Putamen (tissue), 1 donor: ENCODE data around the gene EFCAB8.
"Not testable (repeated sequence)": the region's sequence is repeated elsewhere in the genome, so short reads cannot be mapped to it uniquely, and the experiment has no call there.

Experiments
- DNase-seq: peaks from one replicate; pipeline ENCODE4 v3.0.0-alpha.2; 2016; ENCODE audit warnings: low spot score

Gene EFCAB8

GRCh38 chr20:32912688-32913087, 54.0 kb downstream of the EFCAB8 start:
- DNase-seq, result no peak

DNA sequence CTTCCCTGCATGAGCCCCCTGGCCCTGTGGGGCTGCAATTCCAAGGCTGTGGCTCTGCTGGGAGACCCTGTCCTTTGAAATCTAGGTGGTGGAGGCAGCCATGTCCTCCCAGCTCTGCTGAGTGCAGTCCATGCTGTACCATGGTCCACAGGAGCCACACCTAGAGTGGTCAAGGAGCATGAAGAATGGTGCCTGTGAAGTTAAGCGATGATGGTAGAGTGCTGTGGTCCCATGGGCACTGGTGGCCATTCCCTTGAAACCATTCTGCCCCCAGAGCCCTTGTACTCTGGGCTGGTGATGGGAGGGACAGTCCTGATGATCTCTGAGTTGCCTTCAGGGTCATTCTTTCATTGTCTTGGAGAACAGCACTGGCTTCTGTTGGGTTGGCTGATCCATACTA, 55.3 kb downstream of the EFCAB8 start:
- DNase-seq, result no peak

GRCh38 chr20:32917191-32917950, 58.6 kb downstream of the EFCAB8 start:
- DNase-seq, result no peak

GRCh38 chr20:32918296-32918695, 59.6 kb downstream of the EFCAB8 start:
- DNase-seq, result no peak

DNA sequence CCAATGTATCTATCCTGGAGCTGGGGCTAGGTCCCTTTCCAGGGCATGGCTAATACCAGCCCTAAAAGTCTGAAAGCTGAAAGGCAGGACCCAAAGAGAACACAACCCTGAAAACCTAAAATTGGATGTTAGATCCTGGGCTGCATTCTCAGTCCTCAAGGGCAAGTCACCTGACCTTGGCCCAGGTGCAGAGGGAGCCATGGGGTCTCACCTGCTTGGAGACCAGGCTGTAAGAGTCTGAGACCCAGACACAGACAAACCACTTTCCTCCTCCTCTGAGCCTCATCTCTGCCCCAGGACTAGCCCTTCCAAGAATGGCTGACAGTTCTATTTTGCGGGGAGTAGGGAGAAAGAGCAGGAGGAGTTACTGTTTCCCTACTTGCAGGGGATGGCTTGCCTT, 60.0 kb downstream of the EFCAB8 start:
- DNase-seq, result no peak

- DNase-seq, result no peak
Measured at GRCh38 chr20:32920066-32920465, 61.3 kb downstream of the EFCAB8 start.

DNA sequence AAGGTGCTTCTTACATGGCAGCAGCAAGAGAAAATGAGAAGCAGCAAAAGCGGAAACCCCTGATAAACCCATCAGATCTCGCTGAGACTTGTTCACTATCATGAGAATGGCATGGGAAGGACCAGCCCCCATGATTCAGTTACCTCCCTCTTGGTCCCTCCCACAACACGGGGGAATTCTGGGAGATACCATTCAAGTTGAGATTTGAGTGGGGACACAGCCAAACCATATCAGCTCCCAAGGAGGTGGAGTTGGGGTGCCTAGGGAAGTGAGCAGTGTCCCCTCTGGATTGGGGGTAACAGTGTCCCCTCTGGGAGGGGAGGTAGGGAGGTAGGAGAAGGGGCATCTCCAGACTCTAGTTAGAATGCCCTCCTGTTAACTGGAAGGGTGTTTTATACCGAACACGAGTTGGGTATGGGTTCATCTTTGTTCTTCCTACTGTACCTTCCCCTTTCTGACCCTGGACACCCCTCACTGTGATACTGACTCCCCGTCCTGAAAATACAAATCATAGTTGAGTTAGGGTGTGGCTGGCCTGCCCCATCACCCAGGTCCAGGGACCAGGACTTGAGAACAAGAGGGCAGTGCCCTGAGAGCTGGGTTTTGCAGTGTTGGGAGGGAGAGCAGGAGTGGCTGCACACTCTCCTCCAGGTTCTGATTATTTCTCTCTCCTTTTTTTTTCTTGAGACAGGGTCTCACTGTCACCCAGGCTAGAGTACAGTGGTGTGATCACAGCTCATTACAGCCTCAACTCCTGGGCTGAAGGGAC, 62.0 kb downstream of the EFCAB8 start:
- DNase-seq, result no peak

GRCh38 chr20:32922466-32922865, 63.7 kb downstream of the EFCAB8 start:
- no peak for DNase-seq

GRCh38 chr20:32924781-32925180, 66.1 kb downstream of the EFCAB8 start:
- no peak for DNase-seq

GRCh38 chr20:32925481-32926196, 66.9 kb downstream of the EFCAB8 start:
- DNase-seq, result no peak

GRCh38 chr20:32929162-32929561, 70.4 kb downstream of the EFCAB8 start:
- no peak for DNase-seq

GRCh38 chr20:32930181-32930580, 71.5 kb downstream of the EFCAB8 start:
- no peak for DNase-seq

GRCh38 chr20:32930701-32931100, 72.0 kb downstream of the EFCAB8 start:
- DNase-seq, result no peak

DNA sequence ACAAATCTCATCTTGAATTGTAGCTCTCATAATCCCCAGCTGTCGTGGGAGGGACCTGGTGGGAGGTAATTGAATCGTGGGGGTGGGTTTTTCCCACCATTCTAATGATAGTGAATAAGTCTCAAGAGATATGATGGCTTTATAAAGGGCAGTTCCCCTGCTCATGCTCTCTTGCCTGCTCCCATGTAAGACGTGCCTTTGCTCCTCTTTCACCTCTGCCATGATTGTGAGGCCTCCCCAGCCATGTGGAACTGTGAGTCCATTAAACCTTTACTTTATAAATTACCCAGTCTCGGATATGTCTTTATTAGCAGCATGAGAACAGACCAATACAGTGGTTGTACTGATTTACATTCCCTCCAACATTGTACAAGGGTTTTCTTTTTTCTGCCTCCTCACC, 75.9 kb downstream of the EFCAB8 start:
- no peak for DNase-seq

DNA sequence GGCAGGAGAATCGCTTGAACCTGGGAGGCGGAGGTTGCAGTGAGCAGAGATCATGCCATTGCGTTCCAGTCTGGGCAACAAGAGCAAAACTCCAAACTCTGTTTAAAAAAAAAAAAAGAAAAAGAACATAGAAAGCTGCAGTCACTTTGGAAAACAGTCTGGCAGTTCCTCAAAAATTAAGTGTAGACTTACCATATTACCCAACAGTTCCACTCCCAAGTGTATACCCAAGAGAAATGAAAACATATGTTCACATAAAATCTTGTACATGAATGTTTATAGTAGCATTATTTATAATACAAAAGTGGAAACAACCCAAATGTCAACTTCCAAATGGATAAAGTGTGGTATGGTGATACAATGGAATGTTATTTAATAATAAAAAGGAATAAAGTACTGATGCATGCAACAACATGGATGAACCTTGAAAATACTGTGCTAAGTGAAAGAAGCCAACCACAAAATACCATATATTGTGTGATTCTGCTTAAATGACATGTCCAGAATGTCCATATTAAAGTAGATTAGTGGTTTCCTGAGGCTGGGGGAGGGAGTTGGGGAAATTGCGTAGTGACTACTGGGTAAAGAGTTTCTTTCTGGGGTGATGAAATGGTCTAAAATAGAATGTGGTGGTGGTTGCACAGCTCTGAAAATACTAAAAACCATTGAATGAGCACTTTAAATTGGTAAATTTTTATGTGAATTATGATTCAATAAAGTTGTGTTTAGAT, 82.6 kb downstream of the EFCAB8 start:
- no peak for DNase-seq

GRCh38 chr20:32943490-32944052, 84.8 kb downstream of the EFCAB8 start:
- DNase-seq, result no peak

DNA sequence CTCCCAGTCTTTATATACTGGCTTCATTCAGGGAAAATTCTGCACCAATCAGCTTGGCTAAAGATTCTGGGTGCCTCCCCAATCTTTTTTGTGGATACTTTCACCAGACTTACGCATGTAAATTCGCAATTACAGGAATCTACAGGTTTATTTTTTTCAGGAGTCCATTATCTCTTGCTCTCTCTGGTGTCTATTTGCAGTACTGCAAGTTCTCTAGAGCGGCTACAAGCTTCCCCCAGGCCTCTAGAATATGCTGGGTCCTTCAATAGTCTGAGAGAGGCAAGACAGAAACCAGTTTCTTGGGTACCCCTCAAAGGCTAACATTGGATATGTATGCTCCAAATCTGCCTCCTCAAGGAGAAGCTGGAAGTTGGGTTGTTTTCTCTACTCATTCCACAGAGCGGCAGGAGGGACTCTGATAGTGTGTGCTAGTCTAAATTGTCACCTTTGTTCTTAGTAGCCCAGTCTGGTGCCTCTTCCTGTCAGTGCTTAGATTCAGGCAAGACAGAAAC, 87.0 kb downstream of the EFCAB8 start:
- DNase-seq, result no peak

DNA sequence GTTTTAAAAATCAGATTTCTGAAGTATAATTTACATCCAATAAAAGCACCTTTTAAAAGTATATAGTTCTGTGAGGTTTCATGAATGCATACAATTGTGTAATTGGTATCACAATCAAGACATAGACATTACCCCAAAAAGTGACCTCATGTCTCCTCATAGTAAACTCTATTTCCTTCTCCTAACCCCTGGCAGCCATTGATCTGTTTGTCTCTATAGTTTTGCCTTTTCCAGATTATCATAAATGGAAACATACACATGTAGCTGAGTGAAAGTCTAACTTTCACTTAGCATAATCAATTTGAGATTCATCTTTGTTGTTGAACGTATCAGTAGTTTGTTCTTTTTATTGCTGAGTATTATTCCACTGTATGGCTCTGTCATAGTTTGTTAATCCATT, 87.9 kb downstream of the EFCAB8 start:
- DNase-seq, result no peak

DNA sequence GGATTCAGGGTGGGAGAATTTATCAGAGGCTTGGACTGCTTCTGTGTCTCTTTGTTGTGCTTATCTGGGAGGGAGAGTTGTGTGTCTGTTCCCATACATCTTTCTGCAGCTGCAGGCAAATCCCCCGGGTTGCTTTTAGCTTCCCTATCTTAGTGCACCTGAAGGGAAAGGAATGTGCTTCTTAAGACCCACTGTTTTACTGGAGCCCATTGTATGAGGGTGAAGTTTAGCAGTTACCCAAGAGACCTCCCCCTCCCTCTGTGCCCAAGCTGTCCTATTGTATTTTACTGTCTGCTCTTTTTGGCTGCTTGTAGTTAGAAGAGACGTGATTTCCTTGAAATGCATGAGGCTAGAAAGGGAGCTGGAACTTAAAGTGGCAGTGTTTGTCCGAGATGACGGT, 91.8 kb downstream of the EFCAB8 start:
- DNase-seq, result not testable (repeated sequence)

DNA sequence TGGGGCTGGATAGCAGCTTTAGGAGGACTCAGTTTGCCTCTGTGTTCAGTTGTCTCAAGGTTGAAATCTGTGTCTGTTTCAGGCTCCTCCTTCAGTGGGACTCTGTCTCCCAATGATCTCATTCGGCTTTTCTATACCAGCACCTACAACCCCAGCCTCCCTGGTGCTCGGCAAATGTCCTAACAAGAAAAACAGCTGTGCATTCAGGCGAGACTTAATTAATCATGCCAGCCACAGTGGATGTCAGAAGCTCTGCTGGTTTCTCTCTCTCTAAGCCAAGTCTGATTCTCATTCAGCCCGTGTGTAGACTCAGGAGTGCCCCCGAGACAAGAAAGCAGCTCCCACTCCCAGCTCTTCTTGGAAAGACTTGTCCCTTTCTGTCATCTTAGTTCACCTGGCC, 98.7 kb downstream of the EFCAB8 start:
- no peak for DNase-seq

GRCh38 chr20:32958574-32958973, 99.9 kb downstream of the EFCAB8 start:
- no peak for DNase-seq
